IPS-15b (cell line): Measurements from ENCODE around the gene MYB.

Experiments
- H3K27me3 ChIP-seq: one replicate; pipeline ENCODE4 v1.6.1; 2013; ENCODE audit warnings: low read length; ENCODE audit not compliant: control insufficient read depth, insufficient read depth
- H3K36me3 ChIP-seq: one replicate; pipeline ENCODE4 v1.6.1; 2013; ENCODE audit warnings: low read length; ENCODE audit not compliant: control insufficient read depth, insufficient read depth
- H3K4me1 ChIP-seq: one replicate; pipeline ENCODE4 v1.6.1; 2013; ENCODE audit warnings: mild to moderate bottlenecking, low read length; ENCODE audit not compliant: control insufficient read depth, insufficient read depth
- H3K4me3 ChIP-seq: one replicate; pipeline ENCODE4 v1.5.1; 2013; ENCODE audit warnings: low read depth, low read length
- H3K9ac ChIP-seq: one replicate; pipeline ENCODE4 v1.6.1; 2013; ENCODE audit warnings: low read depth, mild to moderate bottlenecking, low read length
- H3K9me3 ChIP-seq: one replicate; pipeline ENCODE4 v1.6.1; 2013; ENCODE audit warnings: mild to moderate bottlenecking, low read length; ENCODE audit not compliant: control insufficient read depth, insufficient read depth

Gene MYB

DNA sequence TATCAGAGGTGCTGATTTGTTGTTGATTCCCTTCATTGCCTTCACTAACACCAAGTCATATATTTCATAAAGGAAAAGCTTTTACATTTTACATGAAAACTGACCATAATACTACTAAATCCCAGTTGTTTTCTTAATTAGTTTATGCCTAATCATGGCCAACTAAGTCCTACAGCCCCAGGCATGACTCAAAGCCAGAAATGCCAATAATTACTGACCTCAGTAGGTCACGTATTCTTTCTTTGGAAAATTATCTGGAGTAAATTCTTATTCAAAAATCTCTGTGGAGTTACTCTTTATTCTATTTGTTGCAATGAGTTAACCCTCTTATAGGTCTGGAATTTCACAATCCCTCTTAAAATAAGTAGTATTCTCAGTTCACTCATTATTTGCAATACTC lies 13.5 kb upstream of the MYB start:
- H3K4me1 ChIP-seq: no peaks in the 10 kb centered on the region
- H3K4me3 ChIP-seq: no peak overlapping the region
- H3K36me3 ChIP-seq: no peaks in the 10 kb centered on the region
- H3K9ac ChIP-seq: no peak overlapping the region
- no peaks in the 10 kb centered on the region for H3K27me3 ChIP-seq
- no peaks in the 10 kb centered on the region for H3K9me3 ChIP-seq

GRCh38 chr6:135168766-135169165 lies 12.3 kb upstream of the MYB start:
- Histone ChIP-seq H3K4me1 (no peaks in the 10 kb centered on the region), H3K36me3 (no peaks in the 10 kb centered on the region), H3K27me3 (no peaks in the 10 kb centered on the region), H3K9me3 (no peaks in the 10 kb centered on the region), H3K9ac (no peak overlapping the region), H3K4me3 (no peak overlapping the region)

- no peaks in the 10 kb centered on the region for H3K4me1 ChIP-seq
- H3K9me3 ChIP-seq: no peaks in the 10 kb centered on the region
- no peaks in the 10 kb centered on the region for H3K27me3 ChIP-seq
- no peak overlapping the region for H3K9ac ChIP-seq
- no peaks in the 10 kb centered on the region for H3K36me3 ChIP-seq
- H3K4me3 ChIP-seq: no peak overlapping the region
Observed at GRCh38 chr6:135170238-135170637, 10.9 kb upstream of the MYB start.

GRCh38 chr6:135170849-135171248 lies 10.3 kb upstream of the MYB start:
- Histone ChIP-seq H3K27me3 (no peaks in the 10 kb centered on the region), H3K9me3 (no peaks in the 10 kb centered on the region), H3K4me3 (no peak overlapping the region), H3K36me3 (no peaks in the 10 kb centered on the region), H3K9ac (no peak overlapping the region), H3K4me1 (no peaks in the 10 kb centered on the region)

DNA sequence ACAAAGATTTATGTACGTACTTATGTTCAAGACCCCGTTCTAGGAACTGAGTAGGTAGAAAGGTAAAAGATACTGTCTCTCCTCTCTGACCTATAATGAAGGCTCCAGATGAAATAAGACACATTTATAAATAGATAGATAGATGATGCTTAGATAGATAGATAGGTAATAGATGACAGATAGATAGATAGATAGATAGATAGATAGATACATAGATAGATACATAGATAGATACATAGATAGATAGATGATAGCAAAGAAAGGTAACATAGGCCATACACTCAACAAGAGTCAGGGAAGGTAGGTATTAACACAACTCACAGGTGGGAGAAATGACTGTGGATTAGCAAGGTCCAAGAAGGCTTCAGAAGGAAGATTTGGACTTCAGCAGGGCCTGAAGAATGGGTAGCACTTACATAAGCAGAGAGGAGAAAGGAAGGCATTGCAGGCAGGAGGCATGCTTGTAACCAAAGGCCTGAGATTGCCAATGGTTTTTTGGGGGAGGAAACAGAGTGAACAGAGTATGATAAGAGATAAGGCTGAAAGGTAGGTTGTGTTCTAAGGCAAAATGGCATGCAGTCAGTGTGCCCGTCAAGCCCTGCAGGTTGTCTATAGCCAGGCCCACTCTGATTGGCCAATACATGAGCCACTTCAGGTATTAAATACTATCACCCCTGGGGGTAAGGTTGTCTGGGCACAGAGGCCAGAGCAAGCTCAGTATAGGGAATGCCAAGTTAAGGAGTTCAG lies 7.7 kb upstream of the MYB start:
- H3K4me1 ChIP-seq: no peaks in the 10 kb centered on the region
- no peak overlapping the region for H3K9ac ChIP-seq
- no peaks in the 10 kb centered on the region for H3K27me3 ChIP-seq
- no peak overlapping the region for H3K4me3 ChIP-seq
- H3K9me3 ChIP-seq: no peaks in the 10 kb centered on the region
- no peaks in the 10 kb centered on the region for H3K36me3 ChIP-seq

DNA sequence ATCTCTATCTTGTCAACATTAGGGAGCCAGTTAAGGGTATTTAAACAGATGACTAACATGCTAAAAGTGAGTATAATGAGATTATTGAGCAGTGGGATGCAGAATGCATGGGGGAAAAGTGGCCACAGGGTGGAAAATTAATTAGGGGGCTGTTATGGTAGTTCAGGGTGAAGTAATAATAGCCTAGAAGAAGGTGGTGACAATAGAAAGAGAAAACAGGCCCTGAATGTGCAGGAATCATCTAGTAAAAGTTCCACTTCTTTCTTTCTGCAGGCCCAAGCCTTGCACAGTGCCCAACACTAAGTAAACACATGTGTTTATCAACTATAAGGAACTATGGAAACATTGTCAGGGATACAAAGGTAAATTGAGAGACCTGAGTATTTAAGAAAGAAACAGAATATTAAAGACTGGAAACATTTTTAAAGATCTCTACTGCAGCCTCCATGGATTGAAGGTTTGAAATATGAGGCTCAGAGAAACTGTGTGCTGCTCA lies 7.1 kb upstream of the MYB start:
- H3K4me1 ChIP-seq: no peaks in the 10 kb centered on the region

DNA sequence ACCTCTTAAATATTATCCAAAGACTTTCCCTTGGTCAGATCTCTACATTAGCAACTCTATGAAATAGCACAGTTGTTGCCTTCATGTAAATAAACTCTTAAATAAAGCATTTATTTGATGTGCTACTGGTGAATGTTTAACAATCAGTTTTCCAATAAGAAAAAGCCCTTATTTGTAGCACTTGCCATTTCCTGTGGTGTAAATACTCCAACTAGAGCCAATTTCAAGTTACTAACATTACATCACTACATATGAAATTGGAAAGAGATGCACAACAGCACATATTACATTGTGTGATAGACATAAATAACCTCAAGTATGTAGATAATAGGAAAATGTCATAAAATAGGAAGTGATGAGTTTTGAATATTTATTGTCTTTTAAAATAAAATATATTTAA lies 5.0 kb upstream of the MYB start:
- H3K4me1 ChIP-seq: no peaks in the 10 kb centered on the region
- H3K27me3 ChIP-seq: peaks cover 8% of the 10 kb centered on the region
- H3K36me3 ChIP-seq: no peaks in the 10 kb centered on the region
- no peaks in the 10 kb centered on the region for H3K9me3 ChIP-seq
- no peak overlapping the region for H3K9ac ChIP-seq
- no peak overlapping the region for H3K4me3 ChIP-seq

More for the DNA sequence above, 7.1 kb upstream of the MYB start:
- no peak overlapping the region for H3K4me3 ChIP-seq
- no peak overlapping the region for H3K9ac ChIP-seq
- peaks cover under 1% of the 10 kb centered on the region for H3K27me3 ChIP-seq
- no peaks in the 10 kb centered on the region for H3K36me3 ChIP-seq
- H3K9me3 ChIP-seq: no peaks in the 10 kb centered on the region

GRCh38 chr6:135176464-135176863 lies 4.6 kb upstream of the MYB start:
- no peak overlapping the region for H3K4me3 ChIP-seq
- peaks cover 8% of the 10 kb centered on the region for H3K27me3 ChIP-seq
- no peak overlapping the region for H3K9ac ChIP-seq
- H3K9me3 ChIP-seq: no peaks in the 10 kb centered on the region
- no peaks in the 10 kb centered on the region for H3K36me3 ChIP-seq
- H3K4me1 ChIP-seq: no peaks in the 10 kb centered on the region

- H3K27me3 ChIP-seq: peaks cover 25% of the 10 kb centered on the region
- no peak overlapping the region for H3K9ac ChIP-seq
- H3K4me1 ChIP-seq: peaks cover 4% of the 10 kb centered on the region
- H3K9me3 ChIP-seq: no peaks in the 10 kb centered on the region
- no peaks in the 10 kb centered on the region for H3K36me3 ChIP-seq
- H3K4me3 ChIP-seq: no peak overlapping the region
Observed at GRCh38 chr6:135179372-135179771, 1.7 kb upstream of the MYB start.

DNA sequence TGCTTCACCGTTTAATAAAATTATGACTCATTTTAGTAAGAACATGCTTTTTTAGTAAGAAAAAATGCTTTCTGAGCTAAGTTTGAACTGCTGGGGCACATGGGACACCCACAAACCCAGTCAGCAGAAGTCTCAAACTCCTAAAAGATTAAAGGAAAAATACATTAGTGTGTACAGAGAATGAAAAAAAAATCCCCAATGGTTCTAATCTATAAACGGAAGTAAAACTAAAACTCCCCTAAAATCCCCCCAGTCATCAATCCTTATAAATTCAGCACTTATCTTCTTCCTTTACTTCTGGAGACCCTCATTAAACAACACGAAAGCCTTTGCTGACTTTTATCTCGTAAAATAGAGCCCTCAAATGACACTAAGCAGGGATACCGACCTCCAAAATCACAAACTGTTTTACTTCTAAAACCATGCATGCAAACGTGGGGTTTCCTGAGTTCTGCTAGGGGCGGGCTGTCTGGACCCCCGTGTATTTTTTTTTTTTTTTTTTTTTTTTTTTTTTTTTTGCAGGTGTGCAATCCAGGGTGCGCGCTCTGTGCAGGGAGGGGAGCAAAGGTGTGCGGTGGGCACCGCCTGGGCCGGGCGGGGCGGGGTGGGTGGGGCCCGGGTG lies 1.1 kb upstream of the MYB start:
- Histone ChIP-seq H3K36me3 (no peaks in the 10 kb centered on the region), H3K27me3 (peaks cover 25% of the 10 kb centered on the region), H3K9me3 (no peaks in the 10 kb centered on the region), H3K4me1 (peaks cover 6% of the 10 kb centered on the region), H3K4me3 (peak overlapping the region; percentile 37), H3K9ac (no peak overlapping the region)

- Histone ChIP-seq H3K9me3 (no peaks in the 10 kb centered on the region), H3K4me1 (peaks cover 6% of the 10 kb centered on the region), H3K36me3 (no peaks in the 10 kb centered on the region), H3K4me3 (peak overlapping the region; percentile 73), H3K27me3 (peaks cover 25% of the 10 kb centered on the region), H3K9ac (no peak overlapping the region)
Observed at GRCh38 chr6:135181333-135182070, 394 bp downstream of the MYB start.
